Measurements from ENCODE around the gene PDCD1.
A peak's percentile ranks its signal among the peaks of the same experiment; 100 is the strongest.
"Not testable (repeated sequence)": the region's sequence is repeated elsewhere in the genome, so short reads cannot be mapped to it uniquely, and the experiment has no call there.

Gene PDCD1

DNA sequence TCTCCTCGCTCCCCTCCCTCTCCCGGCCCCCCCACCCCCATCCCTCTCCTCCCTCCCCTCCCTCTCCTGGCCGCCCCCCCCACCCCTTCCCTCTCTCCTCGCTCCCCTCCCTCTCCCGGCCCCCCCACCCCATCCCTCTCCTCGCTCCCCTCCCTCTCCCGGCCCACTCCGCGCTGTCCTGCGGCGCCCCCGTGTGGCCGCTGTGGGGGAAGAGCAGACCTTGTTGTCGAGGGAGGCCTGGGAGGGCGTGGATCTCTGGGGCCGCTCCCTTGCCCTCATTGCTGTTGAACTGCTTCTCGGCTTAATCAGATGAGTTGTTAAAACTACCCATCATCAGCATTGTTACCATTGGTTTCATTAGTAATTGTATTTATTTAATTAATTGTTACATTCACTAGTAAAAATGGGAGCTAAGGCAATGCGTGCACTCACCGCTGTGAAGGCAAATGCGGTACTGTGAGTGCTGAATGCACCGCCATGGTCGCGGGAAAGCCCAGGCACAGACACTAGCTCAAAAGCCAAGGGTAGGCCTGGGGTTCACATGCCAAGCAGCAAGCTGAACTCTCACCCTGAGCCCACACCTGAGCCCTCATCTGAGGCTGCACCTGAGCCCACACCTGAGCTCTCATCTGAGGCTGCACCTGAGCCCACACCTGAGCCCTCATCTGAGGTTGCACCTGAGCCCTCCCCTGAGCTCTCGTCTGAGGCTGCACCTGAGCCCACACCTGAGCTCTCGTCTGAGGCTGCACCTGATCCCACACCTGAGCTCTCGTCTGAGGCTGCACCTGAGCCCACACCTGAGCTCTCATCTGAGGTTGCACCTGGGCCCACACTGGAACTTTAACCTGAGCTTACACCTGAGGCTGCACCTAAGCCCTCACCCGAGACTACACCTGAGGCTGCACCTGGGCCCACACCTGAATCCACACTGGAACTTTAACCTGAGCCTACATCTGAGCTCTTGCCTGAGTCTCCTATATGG lies 19.6 kb upstream of the PDCD1 start:
- DNase-seq (ENCODE audit: low read depth): peak; percentile 57

DNA sequence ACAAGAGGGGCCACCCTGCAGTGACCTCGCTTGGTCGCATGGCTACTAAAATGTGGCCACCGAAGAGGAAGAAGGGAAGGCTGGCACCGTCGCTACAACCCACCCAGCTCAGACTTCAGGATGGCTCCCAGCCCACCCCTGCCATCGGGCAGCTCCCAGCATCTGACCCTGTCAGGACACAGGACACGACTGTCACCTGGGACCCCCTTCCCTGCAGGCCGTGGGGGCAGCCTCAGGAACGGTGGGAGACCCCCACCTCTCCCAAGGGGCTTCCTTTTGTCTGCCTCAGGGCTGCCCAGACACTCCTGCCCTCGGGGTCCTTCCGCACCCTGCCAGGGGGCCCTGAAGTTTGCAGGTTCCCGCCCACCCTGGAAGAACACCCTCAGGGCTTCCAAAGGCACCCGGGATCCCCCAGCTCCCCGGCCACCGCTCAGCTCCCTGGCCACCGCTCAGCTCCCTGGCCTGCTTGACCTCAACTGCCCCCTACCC lies 18.5 kb upstream of the PDCD1 start:
- no peak for DNase-seq (ENCODE audit: low read depth)

DNA sequence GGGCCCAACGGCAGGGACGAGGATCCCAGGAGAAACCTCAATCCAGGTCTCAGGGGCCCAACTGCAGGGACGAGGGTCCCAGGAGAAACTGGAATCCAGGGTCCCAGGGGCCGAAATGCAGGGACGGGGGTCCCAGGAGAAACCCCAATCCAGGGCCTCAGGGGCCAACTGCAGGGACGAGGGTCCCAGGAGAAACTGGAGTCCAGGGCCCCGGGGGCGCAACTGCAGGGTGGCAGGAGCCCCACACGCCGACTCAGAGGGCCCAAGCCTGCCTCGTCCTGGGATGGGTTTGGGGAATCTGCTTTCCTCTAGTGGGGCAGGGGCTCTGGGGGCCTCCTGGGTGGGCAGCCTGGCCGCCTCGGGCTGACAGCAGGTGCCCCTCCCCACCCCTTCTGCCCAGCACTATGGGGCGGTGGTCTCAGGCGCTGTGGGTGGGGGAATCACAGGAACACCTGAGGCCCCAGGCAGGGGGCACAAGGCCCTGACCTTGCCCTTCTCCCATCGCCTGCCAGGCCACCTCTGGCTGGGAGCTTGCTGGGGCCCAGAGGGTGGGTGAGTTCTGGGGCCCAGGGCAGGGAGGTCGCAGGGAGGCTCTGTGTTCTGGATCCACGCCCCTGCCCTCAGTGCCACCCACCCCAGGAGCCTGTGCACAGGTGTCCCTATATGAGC lies 18.0 kb upstream of the PDCD1 start:
- DNase-seq (ENCODE audit: low read depth): no peak

DNA sequence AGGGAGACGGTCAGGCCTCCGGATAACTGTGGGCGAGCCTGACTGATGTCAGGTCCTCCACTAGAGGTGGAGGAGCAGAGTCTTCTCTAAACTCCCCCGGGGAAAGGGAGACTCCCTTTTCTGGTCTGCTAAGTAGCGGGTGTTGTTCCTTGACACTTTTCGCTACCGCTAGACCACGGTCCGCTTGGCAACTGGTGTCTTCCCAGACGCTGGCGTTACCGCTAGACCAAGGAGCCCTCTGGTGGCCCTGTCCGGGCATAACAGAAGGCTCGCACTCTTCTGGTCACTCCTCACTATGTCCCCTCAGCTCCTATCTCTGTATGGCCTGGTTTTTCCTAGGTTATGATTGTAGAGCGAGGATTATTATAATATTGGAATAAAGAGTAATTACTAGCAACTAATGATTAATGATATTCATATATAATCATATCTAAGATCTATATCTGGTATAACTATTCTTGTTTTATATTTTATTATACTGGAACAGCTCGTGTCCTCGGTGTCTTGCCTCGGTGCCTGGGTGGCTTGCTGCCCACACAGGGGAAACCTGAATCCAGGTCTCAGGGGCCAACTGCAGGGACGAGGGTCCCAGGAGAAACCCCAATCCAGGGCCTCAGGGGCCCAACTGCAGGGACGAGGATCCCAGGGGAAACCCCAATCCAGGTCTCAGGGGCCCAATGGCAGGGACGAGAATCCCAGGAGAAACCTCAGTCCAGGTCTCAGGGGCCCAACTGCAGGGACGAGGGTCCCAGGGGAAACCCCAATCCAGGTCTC lies 17.2 kb upstream of the PDCD1 start:
- DNase-seq (ENCODE audit: low read depth): not testable (repeated sequence)

DNA sequence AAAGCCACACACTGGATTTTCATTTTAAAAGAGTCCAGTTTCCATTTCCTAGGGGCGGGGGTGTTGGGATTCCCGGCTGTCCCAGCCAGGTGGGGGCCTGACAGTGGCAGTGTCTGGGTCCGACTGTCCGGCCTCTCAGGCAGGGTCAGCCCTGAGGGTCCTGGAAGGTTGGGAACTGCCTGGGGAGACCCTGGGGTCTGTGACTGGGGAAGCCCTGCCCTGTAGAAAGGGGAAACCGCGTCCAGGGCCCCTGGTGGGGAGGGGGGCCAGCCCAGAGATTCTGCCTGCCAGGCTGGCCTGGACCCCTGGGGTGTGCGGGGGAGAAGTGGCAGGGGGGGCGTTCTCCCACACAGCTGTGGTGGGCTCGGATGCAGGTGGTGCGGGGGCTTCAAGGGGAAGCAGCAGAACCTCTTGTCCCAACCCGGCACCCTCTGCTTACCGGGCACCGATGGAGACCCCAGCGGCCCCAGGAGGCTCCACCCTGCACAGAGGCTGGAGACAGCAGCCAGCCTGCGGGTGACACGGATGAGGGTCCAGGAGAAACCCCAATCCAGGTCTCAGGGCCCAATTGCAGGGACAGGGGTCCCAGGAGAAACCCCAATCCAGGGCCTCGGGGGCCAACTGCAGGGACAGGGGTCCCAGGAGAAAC lies 15.7 kb upstream of the PDCD1 start:
- no peak for DNase-seq (ENCODE audit: low read depth)

DNA sequence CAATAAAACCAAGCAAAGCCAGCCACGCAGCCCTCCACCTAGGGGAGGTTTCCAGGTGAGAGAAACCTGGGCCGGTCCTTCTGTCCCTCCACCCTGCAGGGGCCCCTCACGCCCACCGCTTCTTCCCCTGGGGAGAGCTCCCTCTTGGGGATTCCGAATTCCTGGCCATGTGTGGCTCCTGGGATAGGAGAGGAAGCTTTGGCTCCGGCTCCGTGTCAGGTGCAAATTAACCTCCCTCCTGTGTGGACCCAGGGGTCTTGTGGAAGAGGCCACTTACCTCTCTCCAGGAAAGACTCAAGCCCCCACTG lies 15.1 kb upstream of the PDCD1 start:
- DNase-seq (ENCODE audit: low read depth): no peak

DNA sequence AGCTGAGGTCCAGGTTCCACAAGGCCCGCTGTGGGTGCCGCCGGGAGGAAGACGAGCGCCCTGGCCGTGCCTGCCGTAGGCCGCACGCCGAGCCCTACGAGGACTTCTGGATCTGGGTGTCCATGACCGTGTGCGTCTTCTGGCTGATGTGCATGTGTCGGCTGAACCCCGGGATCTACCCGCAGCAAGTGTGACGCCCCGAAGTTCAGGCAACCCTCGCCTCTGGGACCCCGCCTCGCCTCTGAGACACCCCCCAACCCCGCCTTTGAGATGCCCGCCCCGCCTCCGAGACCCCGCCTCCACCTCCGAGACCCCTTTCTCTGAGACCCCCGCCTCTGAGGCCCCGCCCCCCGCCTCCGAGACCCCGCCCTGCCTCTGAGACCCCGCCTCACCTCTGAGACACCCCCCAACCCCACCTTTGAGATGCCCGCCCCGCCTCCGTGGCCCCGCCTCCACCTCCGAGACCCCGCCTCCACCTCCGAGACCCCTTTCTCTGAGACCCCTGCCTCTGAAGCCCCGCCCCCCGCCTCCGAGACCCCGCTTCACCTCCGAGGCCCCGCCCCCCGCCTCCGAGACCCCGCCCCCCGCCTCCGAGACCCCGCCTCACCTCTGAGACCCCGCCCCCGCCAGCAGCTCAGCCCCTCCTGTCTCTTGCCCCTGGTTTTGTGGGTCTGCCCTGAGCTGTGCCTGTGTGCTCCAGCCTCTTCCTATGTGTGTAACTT lies 14.5 kb upstream of the PDCD1 start:
- DNase-seq (ENCODE audit: low read depth): no peak

DNA sequence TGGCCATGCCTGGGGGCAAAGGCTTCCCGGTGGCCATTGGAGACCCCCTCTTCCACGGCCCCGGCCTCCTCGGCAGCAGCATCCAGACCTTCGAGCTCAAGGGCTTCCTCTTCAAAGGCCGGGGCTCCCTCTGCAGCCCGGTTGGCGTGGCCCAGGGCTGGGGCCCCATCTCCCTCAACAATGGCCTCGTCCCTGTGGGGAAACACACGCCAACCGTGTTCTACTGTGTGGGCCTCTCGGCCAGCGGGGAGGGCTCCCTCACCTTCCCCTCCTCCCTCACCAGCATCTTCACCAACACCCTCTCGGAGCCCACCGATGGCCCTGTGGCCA lies 13.6 kb upstream of the PDCD1 start:
- no peak for DNase-seq (ENCODE audit: low read depth)

DNA sequence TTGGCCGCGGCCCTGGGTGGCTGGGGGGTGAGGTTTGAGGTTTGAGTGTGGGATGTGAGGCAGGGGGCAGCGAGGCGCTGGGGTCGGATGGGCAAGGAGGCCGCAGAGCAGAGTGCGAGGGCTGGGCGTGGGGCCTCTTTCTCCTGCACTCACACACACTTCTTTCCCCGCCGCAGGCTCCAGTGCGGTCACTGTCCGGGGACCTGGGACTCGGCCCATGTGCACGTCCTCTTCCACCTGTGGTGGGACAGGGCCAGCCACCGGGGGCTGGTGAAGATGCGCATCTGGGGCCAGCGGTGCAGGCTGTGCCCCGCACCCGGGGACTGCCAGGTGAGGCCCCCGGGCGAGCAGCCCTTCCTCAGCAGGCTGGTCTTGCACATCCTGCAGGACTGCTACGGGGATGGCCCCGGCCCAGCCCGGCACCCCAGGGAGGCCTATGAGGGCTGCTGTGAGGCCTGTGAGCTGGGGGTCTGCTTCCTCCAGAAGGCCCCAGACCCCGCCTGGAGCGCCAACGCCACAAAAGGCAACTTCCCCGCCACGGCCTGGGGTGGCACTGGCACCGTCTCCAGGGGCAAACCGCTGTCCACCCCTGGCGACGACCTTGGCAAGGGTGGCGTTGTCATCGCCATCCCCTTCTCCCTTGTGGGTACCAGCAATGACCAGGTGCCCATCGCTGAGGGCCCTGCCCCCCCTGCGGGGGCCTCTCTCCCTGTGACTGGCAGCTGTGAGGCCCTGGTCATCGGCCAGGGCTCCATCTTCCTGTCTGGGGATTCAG lies 13.0 kb upstream of the PDCD1 start:
- DNase-seq (ENCODE audit: low read depth): no peak

DNA sequence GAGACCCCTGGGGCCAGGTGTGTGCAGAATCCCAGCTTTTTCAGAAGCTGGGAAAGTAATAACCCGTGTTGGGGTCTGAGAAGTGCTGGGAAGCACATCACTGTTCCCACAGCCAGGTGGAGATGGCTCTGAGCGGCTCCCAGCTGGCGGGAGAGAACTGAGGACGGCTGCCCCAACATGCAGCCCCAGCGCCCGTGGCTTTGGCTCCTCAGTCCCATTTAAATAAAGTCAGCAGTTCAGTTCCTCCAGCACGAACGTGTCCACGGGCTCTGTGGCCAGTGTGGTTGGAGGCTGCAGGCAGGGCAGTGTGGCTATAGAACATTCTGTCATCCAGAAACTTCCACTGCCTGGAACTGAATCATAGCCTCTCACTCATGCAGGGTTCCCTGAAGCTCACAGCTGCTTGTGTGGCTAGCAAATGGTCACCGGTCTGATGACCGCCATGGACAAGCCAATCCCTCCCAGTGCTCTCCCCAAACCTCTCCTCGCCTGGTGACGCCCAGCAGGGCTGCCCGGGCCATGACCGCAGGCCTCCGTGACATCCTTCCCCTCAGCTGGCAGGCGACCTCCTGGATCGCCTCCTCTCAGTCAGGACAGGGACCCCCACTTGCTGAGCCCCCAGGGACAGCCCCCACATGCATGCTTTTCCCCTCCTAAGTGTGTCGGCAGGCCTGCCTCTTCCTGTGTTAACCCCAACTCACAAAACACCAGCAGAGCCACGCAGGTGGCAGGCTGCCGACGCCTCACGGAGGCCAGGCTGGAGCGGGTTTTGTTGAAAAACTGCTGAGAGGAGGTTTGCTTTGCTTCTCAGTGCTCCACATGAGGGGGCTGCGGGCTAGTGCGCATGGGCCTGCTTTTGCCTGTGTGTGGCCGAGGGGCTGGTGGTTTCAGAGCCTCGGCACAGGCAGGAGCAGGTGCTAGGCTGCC lies 12.2 kb upstream of the PDCD1 start:
- DNase-seq (ENCODE audit: low read depth): no peak

DNA sequence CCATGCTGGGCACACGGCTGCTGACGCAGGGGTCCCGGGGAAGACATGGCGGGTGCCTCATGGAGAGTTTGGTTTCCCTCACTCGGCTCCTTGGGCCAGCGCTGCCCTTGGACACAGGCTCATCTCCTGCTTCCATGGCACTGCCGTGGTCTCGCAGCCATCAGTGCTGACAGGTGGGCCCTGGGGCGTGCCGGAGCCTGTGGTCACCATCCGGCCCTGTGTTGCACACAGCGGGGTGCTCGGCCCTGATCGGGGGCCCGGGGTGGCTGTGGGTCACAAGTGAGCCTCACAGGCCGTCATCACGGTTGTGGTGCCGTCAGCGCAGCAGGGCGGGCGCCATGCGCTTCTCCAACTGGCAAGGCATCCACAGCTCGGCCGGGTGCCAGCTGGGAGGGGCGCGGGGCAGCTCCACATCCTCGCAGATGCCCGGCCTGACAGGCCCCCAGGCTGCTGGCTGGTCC lies 11.4 kb upstream of the PDCD1 start:
- DNase-seq (ENCODE audit: low read depth): no peak

DNA sequence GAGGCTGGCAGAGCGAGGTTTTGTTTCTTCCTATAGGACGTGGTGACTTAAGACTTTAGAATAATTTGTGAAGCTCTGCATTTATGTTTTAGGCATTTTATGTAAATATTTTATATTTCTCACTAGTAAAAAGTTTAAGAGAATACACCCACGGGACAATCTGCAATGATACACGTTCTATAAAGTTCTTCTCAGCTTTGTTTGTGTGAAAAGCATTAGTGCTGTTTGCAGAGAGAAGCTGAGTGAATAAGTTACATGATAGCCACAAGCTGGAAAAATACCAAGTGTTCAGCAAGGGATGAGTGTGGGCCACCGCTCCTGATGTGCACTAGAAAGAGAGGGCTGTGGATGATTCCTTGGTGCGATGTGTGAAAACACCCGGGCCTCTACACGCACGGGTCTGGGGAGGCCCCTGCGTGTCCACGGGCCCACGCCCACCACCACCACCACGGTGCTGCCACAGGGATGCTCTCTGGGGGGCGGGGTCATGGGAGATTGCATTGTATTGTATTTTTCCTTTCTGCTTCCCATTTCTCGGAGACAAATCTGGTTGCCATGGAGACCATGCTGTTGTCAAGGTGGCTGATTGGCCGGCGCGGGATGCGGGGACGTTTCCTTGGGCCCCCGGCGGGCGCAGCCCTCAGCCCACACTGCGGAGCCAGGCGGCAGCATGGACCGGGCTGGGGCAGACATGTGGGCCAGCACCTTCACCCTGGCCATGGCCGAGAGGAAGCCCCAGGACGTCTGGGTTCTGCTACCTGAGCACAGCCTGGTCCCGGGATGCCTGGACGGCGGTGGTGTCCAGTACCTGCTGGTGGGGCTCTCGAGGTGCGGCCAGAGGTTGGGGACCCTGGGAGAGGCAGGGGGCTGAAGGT lies 10.6 kb upstream of the PDCD1 start, which contains the start of gene RTP5:
RTP5 (plus strand) TSS at position 643 of the 875 bp plus-strand sequence; CDS start at position 671, 28 bp downstream.
- DNase-seq (ENCODE audit: low read depth): no peak

DNA sequence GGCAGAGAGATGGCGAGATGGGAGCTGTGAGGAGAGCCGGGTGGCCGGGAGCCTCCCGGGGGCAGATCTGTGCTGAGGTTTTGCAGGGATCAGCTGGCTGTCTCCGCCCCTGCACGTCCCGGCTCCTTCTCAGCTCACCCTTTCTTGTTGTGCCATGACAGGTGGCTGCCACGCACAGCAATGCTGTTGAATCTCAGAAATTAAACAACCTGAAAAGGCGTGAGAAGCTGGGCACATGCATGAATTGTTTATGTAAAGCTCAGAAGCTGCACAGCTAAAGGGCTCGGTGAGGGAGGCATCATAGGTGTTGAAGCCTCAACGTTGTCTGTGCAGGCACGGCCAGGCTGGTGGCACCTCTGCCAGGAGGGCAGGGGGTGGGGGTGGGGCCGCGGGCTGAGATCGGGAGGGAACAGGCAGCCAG lies 10.0 kb upstream of the PDCD1 start:
- DNase-seq (ENCODE audit: low read depth): no peak

DNA sequence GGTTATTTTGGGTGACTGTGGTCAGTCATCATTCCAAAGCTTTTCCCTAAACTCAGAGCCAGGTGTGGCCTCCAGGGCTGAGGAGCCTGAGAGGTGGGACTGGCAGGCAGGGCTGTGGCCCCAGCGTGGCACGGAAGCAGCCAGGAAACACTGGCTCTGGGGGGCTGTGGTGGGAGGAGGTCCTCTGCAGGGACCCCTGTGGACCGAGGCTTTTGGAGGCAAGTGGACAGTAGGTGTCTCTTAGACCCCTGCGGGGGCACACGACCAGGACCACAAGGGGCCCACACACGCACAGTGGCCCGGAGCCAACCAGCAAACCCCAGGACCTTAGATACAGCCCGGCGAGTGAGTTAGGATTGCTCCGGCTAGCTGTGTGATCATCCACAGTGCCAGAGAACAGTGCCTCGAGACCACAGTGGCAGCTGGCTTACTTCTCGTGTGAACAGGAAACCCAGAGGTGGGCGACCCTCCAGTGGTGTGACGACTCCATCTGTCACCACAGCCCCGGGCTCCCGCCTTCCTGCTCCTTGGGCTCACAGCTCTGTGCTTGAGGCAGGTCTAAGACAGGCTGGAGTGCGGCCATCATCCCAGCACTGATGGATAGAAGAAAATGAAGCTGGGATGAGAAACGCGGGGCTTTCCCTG lies 9.2 kb upstream of the PDCD1 start:
- no peak for DNase-seq (ENCODE audit: low read depth)

DNA sequence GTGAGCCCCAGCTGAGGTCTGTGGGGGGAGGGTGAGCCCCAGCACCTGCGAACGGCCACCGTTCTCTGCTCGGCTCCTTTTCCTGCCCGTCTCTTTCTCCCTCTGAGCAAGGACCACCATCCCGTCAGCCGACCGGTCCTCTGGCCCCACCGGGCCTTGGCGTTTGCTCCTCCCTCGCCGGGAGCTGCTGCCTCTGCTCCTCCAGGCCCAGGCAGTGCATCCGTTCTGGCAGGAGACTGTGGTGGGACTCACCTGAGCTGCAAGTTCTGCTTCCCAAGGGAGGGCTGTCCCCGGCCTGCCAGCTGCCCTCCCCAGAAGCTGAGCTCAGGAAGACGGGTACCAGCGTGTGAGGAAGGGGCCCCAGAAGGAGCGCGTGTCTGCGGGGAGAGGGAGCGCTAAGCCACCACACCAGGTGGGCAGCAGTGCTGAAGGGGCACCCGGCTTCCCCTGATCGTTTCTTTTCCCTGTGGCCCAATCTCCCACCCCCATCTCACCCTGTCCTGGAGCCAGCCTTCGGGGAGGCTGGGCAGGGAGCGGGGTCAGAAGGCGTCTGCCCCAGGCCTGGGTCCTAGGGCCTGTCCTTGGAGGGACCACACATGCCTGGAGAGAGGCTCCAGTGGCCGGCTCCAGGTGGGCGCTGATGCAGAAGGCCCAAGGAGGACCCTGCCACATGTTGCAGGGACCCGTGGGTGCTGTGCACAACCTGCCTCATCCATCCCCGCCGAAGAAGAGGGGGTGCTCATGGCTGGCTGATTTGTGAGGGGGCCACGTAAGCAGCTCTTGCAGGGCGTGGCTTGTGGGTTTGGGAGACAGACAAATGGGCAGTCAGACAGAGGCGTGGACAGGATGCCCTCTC lies 8.3 kb upstream of the PDCD1 start:
- DNase-seq (ENCODE audit: low read depth): no peak

DNA sequence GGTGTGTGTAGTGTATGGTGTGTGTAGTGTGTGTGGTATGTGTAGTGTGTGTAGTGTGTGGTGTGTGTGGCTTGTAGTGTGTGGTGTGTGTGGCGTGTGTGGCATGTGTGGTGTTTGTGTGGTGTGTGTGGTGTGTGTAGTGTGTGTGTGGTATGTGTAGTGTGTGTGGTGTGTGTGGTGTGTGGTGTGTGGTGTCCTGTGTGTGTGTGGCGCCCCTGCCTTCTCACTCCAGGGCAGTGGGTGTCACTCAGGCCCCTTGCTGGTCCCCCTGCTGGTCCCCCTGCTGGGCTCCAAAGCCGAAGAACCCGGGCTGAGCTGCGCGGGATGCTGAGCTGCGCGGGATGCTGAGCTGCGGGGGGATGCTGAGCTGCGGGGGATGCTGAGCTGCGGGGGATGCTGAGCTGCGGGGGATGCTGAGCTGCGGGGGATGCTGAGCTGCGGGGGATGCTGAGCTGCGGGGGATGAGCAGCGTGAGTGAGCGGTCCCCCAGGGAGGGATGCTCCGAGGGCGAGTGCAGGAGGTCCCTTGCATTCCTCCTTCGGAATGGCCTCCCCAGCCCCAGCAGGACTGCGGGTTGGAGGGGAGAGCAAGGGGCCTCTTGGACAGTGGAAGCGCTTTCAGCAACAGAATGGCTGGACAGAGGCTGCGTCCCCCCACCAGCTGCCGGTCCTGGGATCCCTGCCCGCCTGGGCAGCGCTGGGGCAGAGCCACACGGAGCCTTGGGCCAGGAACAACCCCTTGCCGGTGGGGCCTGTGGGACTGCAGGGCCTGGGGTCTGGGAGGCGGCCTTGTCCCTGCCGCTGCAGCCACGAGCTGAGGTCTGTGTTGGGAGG lies 7.5 kb upstream of the PDCD1 start:
- no peak for DNase-seq (ENCODE audit: low read depth)

Data from fibroblast of gingiva (primary cell).